HepG2 (cell line): ENCODE results near the gene COMP. TPM values are rescaled to one million over a fixed set of nuclear protein-coding genes. Genes with fewer than 3 reads are reported as not detected.

Experiments
- ARID4A ChIP-seq: sonication (generic); formaldehyde crosslinking; IDR thresholded peaks from 2 replicates; pipeline ENCODE4 v1.5.0; 2020; ENCODE audit warnings: mild to moderate bottlenecking, missing genetic modification reagents, borderline replicate concordance
- ATF6 ChIP-seq: sonication (generic); formaldehyde crosslinking; conservative IDR thresholded peaks from 2 replicates; pipeline ENCODE4 v1.4.0; 2020; ENCODE audit warnings: missing genetic modification reagents
- EZH2 ChIP-seq: conservative IDR thresholded peaks from 2 replicates; pipeline ENCODE4 v1.6.1; 2012; ENCODE audit warnings: mild to moderate bottlenecking, low read depth, low read length, moderate library complexity
- HIVEP1 ChIP-seq: sonication (generic); formaldehyde crosslinking; IDR thresholded peaks from 2 replicates; pipeline ENCODE4 v1.4.0; 2020; ENCODE audit warnings: mild to moderate bottlenecking, missing genetic modification reagents
- JDP2 ChIP-seq: sonication (generic); formaldehyde crosslinking; IDR thresholded peaks from 2 replicates; pipeline ENCODE4 v1.8.1; 2022; ENCODE audit warnings: missing genetic modification reagents, borderline replicate concordance
- NPAS2 ChIP-seq: sonication (generic); formaldehyde crosslinking; IDR thresholded peaks from 2 replicates; pipeline ENCODE4 v1.8.0; 2022; ENCODE audit warnings: mild to moderate bottlenecking, missing genetic modification reagents, borderline replicate concordance
- RFX3 ChIP-seq: IDR thresholded peaks from 2 replicates; pipeline ENCODE4 v1.6.1; 2016; ENCODE audit warnings: missing biosample characterization, missing genetic modification reagents
- ZNF253 ChIP-seq: sonication (generic); formaldehyde crosslinking; IDR thresholded peaks from 2 replicates; pipeline ENCODE4 v1.8.0; 2022; ENCODE audit warnings: mild to moderate bottlenecking, missing genetic modification reagents, borderline replicate concordance
- ZNF333 ChIP-seq: sonication (generic); formaldehyde crosslinking; IDR thresholded peaks from 2 replicates; pipeline ENCODE4 v1.4.0; 2020; ENCODE audit warnings: mild to moderate bottlenecking, missing genetic modification reagents, borderline replicate concordance
- ZNF350 ChIP-seq: sonication (generic); formaldehyde crosslinking; IDR thresholded peaks from 2 replicates; pipeline ENCODE4 v1.4.0; 2020; ENCODE audit warnings: mild to moderate bottlenecking, low read depth, missing genetic modification reagents, borderline replicate concordance
- ZNF550 ChIP-seq: sonication (generic); formaldehyde crosslinking; IDR thresholded peaks from 2 replicates; pipeline ENCODE4 v1.4.0; 2020; ENCODE audit warnings: mild to moderate bottlenecking, missing genetic modification reagents, borderline replicate concordance
- ZSCAN22 ChIP-seq: sonication (generic); formaldehyde crosslinking; IDR thresholded peaks from 2 replicates; pipeline ENCODE4 v1.4.0; 2020; ENCODE audit warnings: mild to moderate bottlenecking, missing genetic modification reagents
- ZSCAN31 ChIP-seq: sonication (generic); formaldehyde crosslinking; IDR thresholded peaks from 2 replicates; pipeline ENCODE4 v1.5.0; 2020; ENCODE audit warnings: low read depth, mild to moderate bottlenecking, missing genetic modification reagents
- polyA plus RNA-seq, 8 experiments: library from polyadenylated mRNA; depleted of rRNA in 3 of 8; stranded (reverse) in 7 of 8; unstranded in 1 of 8; fragments of >200 nt; fragmentation: Illumina TruSeq in 4 of 8; extraction: Trizol in 4 of 8; gene quantifications; 2 replicates each; pipeline versions ENCODE4 v1.2.1 to v1.2.3, GENCODE V29; 2011 to 2016; ENCODE audit warnings: low read depth in 4 of 8, missing spikeins in 1 of 8, mixed read lengths in 1 of 8; ENCODE audit not compliant: insufficient read depth in 1 of 8
- total RNA-seq, 5 experiments: library from RNA; depleted of rRNA; stranded (reverse); fragments of >200 nt; fragmentation: Illumina TruSeq; extraction: Trizol; gene quantifications; 2 replicates each; pipeline ENCODE4 v1.2.3, GENCODE V29; 2016; ENCODE audit warnings: low read depth in 1 of 5
- TF ChIP-seq, protein P1 (sequence below): sonication (generic); formaldehyde crosslinking; IDR thresholded peaks from 2 replicates; pipeline ENCODE4 v1.4.0; 2020; ENCODE audit warnings: missing genetic modification reagents, borderline replicate concordance
- TF ChIP-seq, protein P2 (sequence below): sonication (generic); formaldehyde crosslinking; IDR thresholded peaks from 2 replicates; pipeline ENCODE4 v1.5.1; 2020; ENCODE audit warnings: missing genetic modification reagents, mild to moderate bottlenecking, borderline replicate concordance

The COMP gene
- total and polyA plus RNA-seq, 2 of the 13 experiments (the other 11 are each of a cell fraction or from before 2014, with no cell fraction given) = 0.04 to 0.13 TPM

DNA sequence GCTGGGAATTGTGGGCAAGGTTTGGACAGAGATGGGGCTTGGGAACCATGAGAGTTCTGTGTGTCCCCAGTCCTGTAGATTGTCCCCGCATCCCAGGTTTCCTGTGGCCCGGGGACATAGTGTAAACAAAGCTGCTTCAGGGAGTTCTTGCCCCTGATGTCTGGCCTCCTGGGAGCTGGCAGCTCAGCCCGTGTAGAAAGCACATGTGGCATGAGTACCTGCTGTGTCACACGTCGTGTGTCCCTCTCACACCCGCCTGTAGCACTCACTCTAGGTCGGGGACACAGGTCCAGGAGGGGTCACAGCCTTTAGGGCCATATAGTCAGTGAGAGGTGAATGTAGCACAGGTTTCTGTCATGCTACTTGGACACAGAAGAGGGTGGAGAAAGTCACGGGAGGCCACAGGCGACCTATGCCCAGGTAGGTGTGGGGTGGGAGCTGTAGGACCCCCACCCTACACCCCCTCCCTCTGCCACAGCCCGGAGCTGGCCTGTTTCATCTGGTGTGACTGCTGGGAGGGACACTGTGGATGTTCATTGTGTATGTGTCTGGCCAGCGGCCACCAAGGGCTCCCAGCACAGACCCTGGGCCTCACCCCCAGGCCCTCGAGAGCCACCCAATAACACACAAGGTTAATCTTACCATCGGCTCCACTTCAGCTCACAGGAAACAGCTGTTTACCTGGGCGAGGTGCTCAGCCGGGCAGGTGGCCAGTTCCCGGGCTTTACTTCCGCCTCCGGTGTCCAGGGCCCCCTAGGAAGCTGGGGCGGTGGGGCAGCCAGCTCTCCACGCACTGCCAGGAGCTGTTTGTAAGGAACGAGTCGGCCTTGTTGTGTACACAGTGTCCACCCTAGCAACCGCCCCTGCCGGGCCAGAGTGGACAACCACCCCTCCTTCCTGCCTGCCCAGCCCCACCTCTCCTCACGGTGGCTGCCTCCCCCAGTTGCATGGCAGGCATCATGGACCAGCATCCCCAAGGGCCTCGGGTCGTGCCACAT lies 49.7 kb downstream of the COMP start (continued):
- TF ChIP-seq ATF6 (CRISPR knock-in tag) = no peak
- TF ChIP-seq EZH2 = no peak
- no peak for TF ChIP-seq ZSCAN31 (CRISPR knock-in tag)
- TF ChIP-seq, protein P1, sequence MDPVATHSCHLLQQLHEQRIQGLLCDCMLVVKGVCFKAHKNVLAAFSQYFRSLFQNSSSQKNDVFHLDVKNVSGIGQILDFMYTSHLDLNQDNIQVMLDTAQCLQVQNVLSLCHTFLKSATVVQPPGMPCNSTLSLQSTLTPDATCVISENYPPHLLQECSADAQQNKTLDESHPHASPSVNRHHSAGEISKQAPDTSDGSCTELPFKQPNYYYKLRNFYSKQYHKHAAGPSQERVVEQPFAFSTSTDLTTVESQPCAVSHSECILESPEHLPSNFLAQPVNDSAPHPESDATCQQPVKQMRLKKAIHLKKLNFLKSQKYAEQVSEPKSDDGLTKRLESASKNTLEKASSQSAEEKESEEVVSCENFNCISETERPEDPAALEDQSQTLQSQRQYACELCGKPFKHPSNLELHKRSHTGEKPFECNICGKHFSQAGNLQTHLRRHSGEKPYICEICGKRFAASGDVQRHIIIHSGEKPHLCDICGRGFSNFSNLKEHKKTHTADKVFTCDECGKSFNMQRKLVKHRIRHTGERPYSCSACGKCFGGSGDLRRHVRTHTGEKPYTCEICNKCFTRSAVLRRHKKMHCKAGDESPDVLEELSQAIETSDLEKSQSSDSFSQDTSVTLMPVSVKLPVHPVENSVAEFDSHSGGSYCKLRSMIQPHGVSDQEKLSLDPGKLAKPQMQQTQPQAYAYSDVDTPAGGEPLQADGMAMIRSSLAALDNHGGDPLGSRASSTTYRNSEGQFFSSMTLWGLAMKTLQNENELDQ (CRISPR knock-in tag) = no peak
- TF ChIP-seq, protein P2, sequence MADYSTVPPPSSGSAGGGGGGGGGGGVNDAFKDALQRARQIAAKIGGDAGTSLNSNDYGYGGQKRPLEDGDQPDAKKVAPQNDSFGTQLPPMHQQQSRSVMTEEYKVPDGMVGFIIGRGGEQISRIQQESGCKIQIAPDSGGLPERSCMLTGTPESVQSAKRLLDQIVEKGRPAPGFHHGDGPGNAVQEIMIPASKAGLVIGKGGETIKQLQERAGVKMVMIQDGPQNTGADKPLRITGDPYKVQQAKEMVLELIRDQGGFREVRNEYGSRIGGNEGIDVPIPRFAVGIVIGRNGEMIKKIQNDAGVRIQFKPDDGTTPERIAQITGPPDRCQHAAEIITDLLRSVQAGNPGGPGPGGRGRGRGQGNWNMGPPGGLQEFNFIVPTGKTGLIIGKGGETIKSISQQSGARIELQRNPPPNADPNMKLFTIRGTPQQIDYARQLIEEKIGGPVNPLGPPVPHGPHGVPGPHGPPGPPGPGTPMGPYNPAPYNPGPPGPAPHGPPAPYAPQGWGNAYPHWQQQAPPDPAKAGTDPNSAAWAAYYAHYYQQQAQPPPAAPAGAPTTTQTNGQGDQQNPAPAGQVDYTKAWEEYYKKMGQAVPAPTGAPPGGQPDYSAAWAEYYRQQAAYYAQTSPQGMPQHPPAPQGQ (CRISPR knock-in tag) = no peak
- no peak for TF ChIP-seq ZNF550 (CRISPR knock-in tag)
- peak; percentile 39; the same call in 1 of the 2 replicates for TF ChIP-seq ZNF350
- TF ChIP-seq NPAS2 (CRISPR knock-in tag) = no peak
- TF ChIP-seq ZNF253 (CRISPR knock-in tag) = no peak
- TF ChIP-seq HIVEP1 (CRISPR knock-in tag) = no peak
- TF ChIP-seq ZNF333 (CRISPR knock-in tag) = no peak
- no peak for TF ChIP-seq ZSCAN22
- TF ChIP-seq ARID4A (CRISPR knock-in tag) = peak; percentile 76; the same call in 1 of the 2 replicates
- TF ChIP-seq JDP2 (CRISPR knock-in tag) = no peak
- TF ChIP-seq RFX3 (CRISPR knock-in tag) = peak; percentile 64
